Stimulated activated CD4-positive, alpha-beta T cell treated with anti-CD3 and anti-CD28 coated beads, Interleukin-1b, Interleukin-23, amount 100 ng/mL, for 1 hour (primary cell): Measurements from ENCODE around the gene SUPV3L1.
"Not testable (repeated sequence)": the region's sequence is repeated elsewhere in the genome, so short reads cannot be mapped to it uniquely, and the experiment has no call there.

Experiments
- DNase-seq, 2 donors: peaks; one replicate each; pipeline ENCODE4 v3.0.0-alpha.2; 2020; ENCODE audit warnings: low read depth in 2 of 2

Gene SUPV3L1

DNA sequence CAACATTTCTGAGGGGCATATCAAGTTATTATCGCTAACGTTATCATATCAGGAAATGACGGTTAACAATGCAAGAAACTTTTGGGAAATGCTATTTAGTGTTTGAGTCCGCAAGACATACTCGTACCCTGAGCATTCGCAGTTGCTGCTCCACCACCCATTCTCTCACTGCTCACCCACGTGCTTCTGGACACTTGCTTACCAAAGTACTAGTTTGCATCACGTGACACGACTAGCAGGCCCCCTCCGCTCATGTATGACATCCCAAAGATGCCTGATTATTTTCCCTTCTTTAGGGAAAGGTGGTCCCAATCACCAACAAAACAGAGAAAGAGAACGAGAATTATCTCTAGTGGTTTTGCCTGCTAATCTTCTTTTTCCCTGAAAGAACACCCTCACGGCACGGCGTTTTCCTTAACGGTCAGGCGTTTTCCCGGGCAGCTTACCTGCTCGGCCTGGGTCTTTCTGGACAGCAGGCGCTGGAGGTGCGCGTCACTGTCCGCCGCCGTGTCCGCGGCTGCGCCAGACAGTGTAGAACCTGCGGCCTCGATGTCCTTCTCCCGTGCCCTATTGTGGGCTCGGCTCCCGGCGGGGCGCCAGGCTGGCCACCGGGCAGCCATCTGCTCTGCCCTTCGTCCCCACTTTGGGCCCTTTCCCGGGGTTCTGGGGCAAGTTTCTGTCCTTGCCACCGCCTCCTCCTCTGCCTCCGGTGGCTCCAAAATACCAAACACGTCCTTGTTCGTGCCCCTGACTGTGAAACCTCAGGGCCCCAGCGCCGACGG, at the start of gene SUPV3L1:
Gene SUPV3L1, plus strand, starts transcription at position 492 of the 782 bp plus-strand sequence. Its CDS starts 58 bp downstream, at position 550.
- peak; percentile 62 to 67 for DNase-seq

DNA sequence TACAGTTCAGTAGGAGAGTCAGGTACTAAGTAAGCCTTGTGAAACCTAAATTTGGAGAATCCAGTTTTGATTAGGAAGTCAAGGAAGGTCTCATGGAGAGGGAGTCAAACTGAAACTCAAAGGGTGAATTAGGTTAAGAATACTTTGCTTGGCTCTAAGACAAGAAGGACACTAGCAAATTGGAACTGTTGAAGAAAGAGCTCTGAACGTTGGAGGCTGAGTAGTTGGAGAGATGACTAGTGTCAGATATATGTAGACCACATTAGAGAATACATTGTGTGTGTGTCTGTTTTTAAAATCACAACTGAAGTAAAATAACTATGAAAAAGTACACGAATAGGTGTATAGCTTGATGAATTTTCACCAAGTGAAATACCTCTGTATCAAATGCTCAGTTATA, 49.8 kb upstream of the SUPV3L1 start:
- DNase-seq, result no peak

DNA sequence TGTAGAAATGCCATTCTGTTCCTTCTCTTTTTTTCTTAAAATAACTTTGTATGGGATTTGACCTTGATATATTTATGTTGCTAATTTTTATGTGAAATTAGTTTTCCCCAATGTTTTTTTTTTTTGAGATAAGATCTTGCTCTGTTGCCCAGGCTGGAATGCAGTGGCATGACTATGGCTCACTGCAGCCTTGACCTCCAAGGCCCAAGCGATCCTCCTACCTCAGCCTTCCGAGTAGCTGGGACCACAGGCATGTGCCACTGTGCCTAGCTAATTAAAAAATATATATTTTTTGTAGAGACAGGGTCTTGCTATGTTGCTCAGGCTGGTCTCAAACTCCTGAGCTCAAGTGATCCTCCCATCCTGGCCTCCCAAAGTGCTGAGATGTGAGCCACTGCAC, 40.1 kb upstream of the SUPV3L1 start:
- DNase-seq, result no peak

DNA sequence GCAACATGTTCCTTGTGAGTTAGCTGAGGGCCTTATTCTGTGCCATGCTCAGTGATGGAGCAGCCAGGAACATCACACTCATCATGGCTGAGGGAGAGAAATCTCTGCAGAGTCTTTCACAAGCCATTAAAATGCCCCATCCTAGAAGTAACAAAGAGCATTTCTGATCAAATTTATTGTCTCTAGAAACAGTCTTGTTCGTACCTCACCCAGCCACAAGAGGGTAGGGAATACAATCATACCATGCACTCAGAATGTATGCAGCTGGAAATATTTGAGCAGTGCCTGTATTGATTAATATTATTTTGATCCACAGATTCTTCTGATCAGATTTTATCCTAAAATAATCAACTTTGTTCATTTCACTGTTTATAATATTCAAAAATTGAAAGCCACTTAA, 38.7 kb upstream of the SUPV3L1 start:
- DNase-seq, result no peak

DNA sequence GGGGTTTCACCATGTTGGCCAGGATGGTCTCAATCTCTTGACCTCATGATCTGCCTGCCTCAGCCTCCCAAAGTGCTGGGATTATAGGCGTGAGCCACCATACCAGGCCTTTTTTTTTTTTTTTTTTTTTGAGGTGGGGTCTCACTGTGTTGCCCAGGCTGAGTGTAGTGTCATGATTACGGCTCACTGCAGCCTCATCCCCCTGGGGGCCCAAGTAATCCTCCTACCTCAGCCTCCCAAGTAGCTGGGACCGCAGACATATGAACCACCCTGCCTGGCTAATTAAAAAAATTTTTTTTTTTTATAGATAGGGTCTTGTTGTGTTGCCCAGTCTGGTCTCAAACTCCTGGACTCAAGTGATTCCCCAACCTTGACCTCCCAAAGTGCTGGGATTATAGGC, 38.0 kb upstream of the SUPV3L1 start:
- not testable (repeated sequence) for DNase-seq

DNA sequence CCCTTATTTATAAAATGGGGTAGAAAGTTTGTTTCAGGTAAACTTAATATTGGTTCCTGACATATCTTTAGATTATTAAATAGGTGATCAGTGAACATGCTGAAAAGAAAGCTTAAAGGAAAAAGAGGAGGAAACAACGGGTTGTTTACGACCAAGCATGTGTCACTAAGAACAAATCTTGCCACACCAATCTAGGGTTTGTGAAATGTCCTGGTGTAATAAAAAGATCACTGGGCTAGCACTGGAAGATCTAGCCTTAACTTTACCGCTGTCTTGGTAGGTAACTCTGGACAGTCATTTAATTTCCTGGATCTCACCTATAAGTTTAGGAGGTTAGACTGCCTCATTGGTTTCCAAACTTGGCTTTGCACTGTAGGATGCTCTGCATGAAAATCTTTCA, 37.1 kb upstream of the SUPV3L1 start:
- no peak for DNase-seq

DNA sequence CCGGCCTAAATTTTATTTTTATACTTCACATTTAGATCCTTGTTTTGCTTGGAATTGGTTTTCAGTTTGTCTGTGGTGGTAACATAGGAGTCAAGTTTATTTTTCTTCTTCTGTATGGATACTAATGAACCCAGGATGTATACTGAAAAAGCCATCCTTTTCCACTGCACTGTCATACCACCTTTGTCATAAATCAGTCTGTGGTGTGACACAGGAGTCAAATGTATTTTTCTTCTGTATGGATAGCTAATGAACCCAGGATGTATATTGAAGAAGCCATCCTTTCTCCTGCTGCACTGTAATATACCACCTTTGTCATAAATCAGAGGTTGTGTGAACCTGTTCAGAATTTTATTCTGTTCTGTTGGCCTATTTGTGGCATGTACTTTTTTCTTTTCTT, 34.7 kb upstream of the SUPV3L1 start:
- no peak for DNase-seq

DNA sequence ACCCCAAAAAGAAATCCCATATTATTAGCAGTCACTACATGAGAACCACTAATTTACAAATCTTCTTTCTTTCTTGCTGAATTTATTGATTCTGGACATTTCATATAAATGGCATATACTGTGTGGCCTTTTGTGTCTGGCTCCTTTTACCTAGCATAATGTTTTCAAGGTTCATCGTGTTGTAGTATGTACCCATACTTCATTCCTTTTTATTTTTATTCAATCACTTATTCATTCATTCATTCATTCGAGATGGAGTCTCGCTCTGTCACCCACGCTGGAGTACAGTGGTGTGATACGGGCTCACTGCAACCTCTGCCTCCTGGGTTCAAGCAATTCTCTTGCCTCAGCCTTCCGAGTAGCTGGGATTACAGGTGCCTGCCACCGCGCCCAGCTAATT, 34.2 kb upstream of the SUPV3L1 start:
- DNase-seq, result no peak

DNA sequence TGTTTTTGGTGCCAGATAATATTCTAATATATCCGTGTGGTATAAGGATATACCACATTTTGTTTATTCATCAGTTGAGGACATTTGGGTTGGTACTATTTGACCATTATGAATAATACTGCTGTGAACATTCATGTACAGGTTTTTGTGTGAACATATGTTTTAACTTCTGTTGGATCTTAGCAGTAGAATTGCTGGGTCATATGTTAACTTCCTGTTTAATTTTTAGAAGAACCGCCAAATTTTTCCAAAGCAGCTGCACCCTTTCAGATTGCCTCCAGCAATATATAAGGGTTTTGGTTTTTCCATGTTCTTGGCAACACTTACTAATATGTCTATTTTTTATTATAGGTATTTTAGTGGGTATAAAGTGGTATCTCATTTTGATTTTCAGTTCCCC, 33.3 kb upstream of the SUPV3L1 start:
- DNase-seq, result no peak

DNA sequence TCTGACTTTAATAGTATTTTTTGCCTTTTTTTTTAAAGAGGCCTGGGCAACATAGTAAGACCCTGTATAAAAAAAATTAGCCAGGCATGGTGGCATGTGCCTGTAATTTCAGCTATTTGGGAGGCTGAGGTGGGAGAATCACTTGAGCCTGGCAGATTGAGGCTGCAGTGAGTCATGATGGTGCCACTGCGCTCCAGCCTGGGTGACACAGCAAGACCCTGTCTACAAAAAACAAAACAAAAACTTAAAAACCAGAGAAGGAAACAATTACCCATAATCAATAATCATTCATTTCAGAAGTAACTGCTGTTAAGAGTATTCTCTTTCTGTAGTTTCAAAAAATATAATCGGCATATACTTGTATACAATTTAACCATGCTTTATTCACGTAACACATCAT, 28.1 kb upstream of the SUPV3L1 start:
- DNase-seq, result no peak

DNA sequence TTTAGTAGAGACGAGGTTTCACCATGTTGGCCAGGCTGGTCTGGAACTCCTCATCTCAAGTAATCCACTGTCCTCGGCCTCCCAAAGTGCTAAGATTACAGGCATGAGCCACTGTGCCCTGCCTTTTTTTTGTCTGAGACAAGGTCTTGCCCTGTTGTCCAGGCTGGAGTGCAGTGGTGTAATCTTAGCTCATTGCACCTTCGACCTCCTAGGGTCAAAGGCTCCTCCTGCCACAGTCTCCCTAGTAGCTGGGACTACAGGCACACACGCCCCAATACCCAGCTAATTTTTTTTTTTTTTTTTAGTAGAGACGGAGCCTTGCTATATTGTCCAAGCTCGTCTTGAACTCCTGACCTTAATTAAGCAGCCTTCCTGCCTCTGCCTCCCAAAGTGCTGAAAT, 26.8 kb upstream of the SUPV3L1 start:
- no peak for DNase-seq

DNA sequence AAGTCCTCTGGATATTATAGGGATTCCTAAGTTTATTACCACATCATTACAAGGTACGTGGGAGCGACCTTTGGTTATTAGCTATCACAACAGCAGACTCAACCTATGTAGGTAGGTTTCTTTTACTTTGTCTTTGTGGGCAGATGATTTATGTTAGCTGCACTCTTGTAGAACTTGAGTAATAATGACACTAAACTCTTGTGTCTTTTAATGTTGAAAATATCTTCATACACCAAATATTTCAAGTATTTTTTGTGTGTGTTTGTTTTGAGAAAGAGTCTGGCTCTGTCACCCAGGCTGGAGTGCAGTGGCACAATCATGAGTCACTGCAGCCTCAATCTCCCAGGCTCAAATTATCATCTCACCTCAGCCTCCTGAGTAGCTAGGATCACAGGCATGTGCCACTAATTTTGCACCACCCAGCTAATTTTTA, 19.2 kb upstream of the SUPV3L1 start:
- no peak for DNase-seq

DNA sequence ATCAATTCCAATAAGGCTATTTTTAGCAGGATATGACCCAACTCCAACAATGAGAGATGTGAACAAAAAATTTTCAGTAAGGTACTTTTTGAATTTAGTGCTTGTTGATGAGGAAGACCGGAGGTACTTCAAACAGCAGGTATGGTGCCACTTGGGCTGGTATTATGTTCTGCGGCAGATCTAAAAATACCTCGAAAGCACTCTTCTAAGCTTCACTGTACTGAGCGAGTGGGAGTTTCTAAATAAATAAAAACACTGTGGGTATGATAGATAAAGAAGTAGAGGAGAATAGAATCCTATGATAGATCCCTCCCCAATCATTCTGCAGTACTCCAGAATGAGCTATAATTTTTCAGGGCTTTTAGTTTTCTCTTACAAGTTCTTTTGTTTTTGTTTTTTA, 11.5 kb upstream of the SUPV3L1 start:
- no peak for DNase-seq

DNA sequence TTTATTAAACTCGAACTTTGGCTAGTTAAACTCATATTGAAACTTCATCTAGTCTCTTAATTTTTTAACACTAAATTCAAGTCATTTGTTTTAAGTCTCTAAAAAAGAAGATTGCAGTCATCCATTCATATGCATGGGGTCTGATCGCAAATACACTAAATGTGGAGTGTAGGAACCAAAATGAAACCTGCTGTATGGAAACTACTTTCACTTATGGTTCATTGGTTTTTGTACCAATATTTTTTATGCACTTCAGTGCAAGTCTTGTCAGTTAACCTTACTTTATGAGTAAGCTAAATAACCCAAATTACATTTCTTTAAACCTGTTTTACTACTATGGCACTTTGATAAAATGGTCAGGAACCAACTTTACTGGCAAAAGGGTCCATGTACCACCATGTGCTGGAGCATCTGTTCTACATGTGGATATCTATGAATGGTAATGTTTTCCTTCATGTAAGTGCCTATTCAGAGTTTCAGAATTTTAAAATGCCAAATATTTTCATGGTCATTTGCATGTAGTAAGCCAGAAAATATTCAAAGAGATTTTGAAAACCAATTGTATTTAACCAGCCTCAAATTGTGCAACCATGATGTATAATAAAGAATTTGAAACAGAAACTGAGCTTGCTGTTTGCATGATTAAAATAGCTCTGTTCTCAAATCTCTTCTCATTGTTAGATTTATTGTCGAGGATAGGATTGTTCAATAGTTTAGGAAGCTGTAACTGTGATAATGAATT, 7.6 kb upstream of the SUPV3L1 start:
- DNase-seq, result no peak

DNA sequence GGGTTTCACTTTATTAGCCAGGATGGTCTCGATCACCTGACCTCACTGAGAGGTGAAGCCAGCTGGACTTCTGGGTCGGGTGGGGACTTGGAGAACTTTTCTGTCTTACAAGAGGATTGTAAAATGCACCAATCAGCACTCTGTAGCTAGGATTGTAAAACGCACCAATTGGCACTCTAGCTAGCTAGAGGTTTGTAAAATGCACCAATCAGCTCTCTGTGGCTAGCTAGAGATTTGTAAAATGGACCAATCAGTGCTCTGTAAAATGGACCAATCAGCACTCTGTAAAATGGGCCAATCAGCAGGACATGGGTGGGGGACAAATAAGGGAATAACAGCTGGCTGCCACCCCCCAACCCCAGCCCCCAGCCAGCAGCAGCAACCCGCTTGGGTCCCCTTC, 4.7 kb upstream of the SUPV3L1 start:
- DNase-seq, result not testable (repeated sequence)

DNA sequence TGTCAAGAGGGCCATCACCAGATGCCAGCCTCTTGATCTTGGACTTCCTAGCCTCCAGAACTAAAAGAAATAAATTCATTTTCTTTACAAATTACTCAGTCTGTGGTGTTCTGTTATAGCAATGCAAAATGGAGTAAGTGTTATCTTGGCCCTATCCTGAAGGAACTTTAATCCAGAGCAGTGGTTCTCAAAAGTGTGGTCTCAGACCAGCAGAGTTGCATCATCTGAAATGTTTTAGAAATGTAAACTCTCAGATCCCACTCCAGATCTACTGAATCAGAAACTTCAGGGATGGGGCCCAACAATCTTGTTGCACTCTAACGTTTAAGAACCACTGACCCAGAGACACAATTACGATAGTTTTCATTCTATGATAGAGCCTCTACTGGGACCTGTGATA, 3.2 kb upstream of the SUPV3L1 start:
- DNase-seq, result no peak

DNA sequence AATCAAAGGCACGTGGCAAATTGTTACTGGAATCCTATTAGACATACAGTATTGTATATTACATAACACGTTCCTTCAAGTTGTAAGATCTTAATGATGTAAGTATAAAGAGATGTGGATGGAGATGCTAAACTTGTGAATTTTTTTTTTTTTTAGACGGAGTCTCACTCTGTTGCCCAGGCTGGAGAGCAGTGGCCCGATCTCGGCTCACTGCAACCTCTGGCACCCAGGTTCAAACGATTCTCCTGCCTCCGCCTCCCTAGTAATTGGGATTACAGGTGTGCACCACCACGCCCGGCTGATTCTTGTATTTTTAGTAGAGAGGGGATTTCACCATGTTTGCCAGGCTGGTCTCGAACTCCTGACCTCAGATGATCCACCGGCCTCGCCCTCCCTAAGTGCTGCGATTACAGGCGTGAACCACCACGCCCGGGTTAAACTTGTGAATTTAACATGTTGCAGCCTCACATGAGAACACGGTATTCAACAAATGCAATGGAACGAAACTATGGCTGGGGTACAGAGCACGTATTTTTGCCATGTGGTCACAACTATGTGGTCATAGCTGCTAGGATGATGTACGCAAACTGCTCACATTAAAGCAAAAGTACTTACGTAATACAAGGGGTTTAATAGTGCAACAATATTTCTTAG, 818 bp upstream of the SUPV3L1 start:
- peak in 1 of 2 donors; percentile 0 for DNase-seq

DNA sequence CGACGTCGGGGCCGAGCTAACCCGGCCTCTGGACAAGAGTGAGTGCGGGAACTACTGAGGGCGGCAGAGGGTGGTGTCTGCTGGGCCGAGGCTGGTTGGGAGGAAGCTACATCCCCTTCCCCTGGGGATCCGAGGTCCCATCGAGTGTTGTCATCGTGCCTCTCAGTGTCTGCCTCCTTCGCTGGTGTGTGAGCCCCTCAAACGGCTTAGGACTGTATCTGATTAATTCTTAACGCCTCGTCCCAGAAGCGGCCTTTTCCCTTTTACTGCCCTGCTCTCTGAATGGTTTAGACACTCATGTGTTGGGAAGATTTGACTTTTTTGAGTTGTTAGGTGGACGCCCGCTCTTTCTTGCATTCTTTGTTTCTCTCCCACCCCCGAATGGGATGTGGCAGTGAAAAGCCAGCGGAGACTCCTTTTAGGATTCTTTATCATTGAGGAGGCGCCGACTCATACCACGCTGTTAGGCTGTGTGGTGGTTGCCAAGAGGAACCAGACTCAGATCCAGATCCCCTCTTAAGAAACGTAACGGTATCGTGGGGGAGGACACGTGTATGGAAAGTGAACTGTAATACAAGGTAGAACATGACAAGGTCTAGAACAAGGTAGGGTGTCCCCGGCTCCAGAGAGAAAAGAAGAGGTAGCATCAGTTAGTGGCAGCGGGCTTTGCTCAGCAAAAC, 631 bp downstream of the SUPV3L1 start:
- no peak for DNase-seq

DNA sequence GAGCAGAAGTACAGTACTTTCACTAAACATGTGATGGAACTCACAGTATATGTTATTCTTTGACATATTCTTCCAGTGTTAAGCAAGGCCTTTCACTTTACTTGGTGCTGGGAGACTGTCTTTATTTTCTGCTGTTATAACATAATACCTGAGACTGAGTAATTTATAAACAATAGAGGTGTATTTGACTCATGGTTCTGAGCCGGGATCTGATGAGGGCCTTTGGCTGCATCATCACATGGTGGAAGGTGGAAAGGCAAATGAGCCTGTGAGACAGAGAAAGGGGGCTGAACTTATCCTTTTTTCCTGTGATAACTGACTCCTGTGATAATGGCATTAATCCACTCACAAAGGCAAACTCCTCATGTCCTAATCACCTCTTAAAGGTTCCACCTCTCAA, 1.4 kb downstream of the SUPV3L1 start:
- no peak for DNase-seq

DNA sequence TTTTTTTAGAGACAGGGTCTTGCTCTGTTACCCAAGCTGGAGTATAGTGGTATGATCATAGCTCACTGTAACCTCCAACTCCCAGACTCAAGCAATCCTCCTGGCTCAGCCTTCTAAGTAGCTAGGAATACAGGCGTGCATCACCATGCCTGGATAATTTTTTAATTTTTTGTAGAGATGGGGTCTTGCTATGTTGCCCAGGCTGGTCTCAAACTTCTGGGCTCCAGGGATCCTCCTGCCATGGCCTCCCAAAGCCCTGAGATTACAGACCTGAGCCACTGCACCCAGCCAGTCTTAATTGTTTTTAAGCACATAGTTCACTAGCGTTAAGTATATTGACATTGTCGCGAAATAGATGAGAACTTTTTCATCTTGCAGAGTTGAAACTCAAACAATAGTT, 2.0 kb downstream of the SUPV3L1 start:
- no peak for DNase-seq

DNA sequence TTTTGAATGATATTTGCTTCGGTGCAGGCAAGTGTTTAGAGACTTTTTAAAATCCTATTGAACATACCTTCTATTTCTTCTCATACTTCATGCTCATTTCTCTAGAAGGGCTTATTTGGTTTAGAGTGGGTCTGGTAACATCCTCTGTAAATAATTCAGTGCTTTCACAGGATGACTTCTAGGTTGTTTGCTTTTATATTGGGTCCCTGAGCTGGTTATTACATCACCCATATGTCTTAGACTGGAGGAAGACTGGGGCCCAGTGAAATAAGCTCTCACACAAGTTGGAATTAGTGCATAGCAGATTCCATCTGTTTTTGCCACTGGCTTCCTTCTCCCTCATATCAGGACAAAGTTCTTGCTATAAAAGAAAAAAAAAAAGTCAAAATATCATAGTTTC, 6.5 kb downstream of the SUPV3L1 start:
- DNase-seq, result no peak

DNA sequence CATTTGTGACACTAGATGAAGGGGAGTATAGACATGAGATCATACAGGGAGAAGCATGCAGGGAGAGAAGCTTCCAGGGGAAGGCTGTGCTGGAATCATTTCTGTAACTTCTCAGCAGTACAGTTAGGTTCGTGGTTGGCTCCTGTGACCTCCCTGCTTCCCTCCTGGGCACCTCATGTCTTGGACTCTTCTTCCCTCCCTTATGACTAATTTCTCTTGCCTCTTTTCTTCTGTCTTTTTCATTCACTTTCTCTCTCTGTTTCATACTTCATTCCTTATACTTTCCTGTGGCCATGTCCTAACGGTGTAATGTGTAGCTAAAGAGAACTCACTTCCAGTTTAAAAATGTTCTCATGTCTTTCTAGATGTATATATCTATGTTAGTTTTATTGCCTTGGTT, 21.0 kb downstream of the SUPV3L1 start:
- no peak for DNase-seq
